Adipocyte (in vitro differentiated cells): ENCODE data around the gene AUTS2.
A peak's percentile ranks its signal among the peaks of the same experiment; 100 is the strongest.

ENCODE experiments used
- DNase-seq: peaks from one replicate; pipeline ENCODE4 v3.0.0-alpha.2; 2015; ENCODE audit warnings: low read depth
- H3K27me3 ChIP-seq: replicated peaks from 2 replicates; pipeline ENCODE4 v1.7.0; 2013; ENCODE audit warnings: mild to moderate bottlenecking, low read length, moderate library complexity; ENCODE audit not compliant: control insufficient read depth, insufficient read depth
- H3K36me3 ChIP-seq: 2 replicates; pipeline ENCODE4 v1.7.0; 2013; ENCODE audit warnings: low read length, mild to moderate bottlenecking, moderate library complexity; ENCODE audit not compliant: control insufficient read depth, insufficient read depth, severe bottlenecking
- H3K4me1 ChIP-seq: 2 replicates; pipeline ENCODE4 v1.7.0; 2013; ENCODE audit warnings: mild to moderate bottlenecking, low read length, moderate library complexity; ENCODE audit not compliant: control insufficient read depth, insufficient read depth
- H3K4me3 ChIP-seq: 2 replicates; pipeline ENCODE4 v1.7.0; 2013; ENCODE audit warnings: mild to moderate bottlenecking, low read length, moderate library complexity
- H3K9ac ChIP-seq: 2 replicates; pipeline ENCODE4 v1.7.0; 2013; ENCODE audit warnings: mild to moderate bottlenecking, low read length, moderate library complexity
- H3K9me3 ChIP-seq: 2 replicates; pipeline ENCODE4 v1.7.0; 2013; ENCODE audit warnings: mild to moderate bottlenecking, low read length, moderate library complexity; ENCODE audit not compliant: control insufficient read depth

Gene AUTS2

GRCh38 chr7:69753981-69754380 lies 155.7 kb downstream of the AUTS2 start:
- no peak overlapping the region for H3K4me3 ChIP-seq
- H3K4me1 ChIP-seq = peaks cover 20% of the 10 kb centered on the region
- H3K27me3 ChIP-seq = no peaks in the 10 kb centered on the region
- no peak for DNase-seq
- H3K36me3 ChIP-seq = no peaks in the 10 kb centered on the region
- no peak overlapping the region for H3K9ac ChIP-seq
- no peaks in the 10 kb centered on the region for H3K9me3 ChIP-seq

GRCh38 chr7:69754476-69754875 lies 156.2 kb downstream of the AUTS2 start:
- Histone ChIP-seq H3K27me3 (no peaks in the 10 kb centered on the region), H3K9ac (no peak overlapping the region), H3K36me3 (no peaks in the 10 kb centered on the region), H3K4me3 (no peak overlapping the region), H3K4me1 (peaks cover 15% of the 10 kb centered on the region), H3K9me3 (no peaks in the 10 kb centered on the region)
- no peak for DNase-seq

GRCh38 chr7:69756235-69756634 lies 158.0 kb downstream of the AUTS2 start:
- Histone ChIP-seq H3K4me3 (no peak overlapping the region), H3K9ac (no peak overlapping the region), H3K36me3 (no peaks in the 10 kb centered on the region), H3K4me1 (peaks cover 12% of the 10 kb centered on the region), H3K27me3 (no peaks in the 10 kb centered on the region), H3K9me3 (no peaks in the 10 kb centered on the region)
- DNase-seq = peak; percentile 75

- no peaks in the 10 kb centered on the region for H3K36me3 ChIP-seq
- no peaks in the 10 kb centered on the region for H3K9me3 ChIP-seq
- H3K4me1 ChIP-seq = peaks cover 12% of the 10 kb centered on the region
- no peak overlapping the region for H3K4me3 ChIP-seq
- no peak for DNase-seq
- no peak overlapping the region for H3K9ac ChIP-seq
- no peaks in the 10 kb centered on the region for H3K27me3 ChIP-seq
Measured at GRCh38 chr7:69757528-69757927, 159.3 kb downstream of the AUTS2 start.

- Histone ChIP-seq H3K9me3 (no peaks in the 10 kb centered on the region), H3K4me3 (no peak overlapping the region), H3K27me3 (no peaks in the 10 kb centered on the region), H3K4me1 (peaks cover 12% of the 10 kb centered on the region), H3K9ac (no peak overlapping the region), H3K36me3 (no peaks in the 10 kb centered on the region)
- DNase-seq = peak; percentile 61
Measured at GRCh38 chr7:69757981-69758430, 159.7 kb downstream of the AUTS2 start.

- peaks cover 12% of the 10 kb centered on the region for H3K4me1 ChIP-seq
- H3K4me3 ChIP-seq = no peak overlapping the region
- no peaks in the 10 kb centered on the region for H3K9me3 ChIP-seq
- DNase-seq = no peak
- H3K27me3 ChIP-seq = no peaks in the 10 kb centered on the region
- no peak overlapping the region for H3K9ac ChIP-seq
- H3K36me3 ChIP-seq = no peaks in the 10 kb centered on the region
Measured at GRCh38 chr7:69759373-69759772, 161.1 kb downstream of the AUTS2 start.

GRCh38 chr7:69761290-69761922 lies 163.1 kb downstream of the AUTS2 start:
- H3K27me3 ChIP-seq = no peaks in the 10 kb centered on the region
- no peak overlapping the region for H3K4me3 ChIP-seq
- no peaks in the 10 kb centered on the region for H3K36me3 ChIP-seq
- no peak for DNase-seq
- no peak overlapping the region for H3K9ac ChIP-seq
- peaks cover 12% of the 10 kb centered on the region for H3K4me1 ChIP-seq
- no peaks in the 10 kb centered on the region for H3K9me3 ChIP-seq

GRCh38 chr7:69762821-69763352 lies 164.6 kb downstream of the AUTS2 start:
- peaks cover 9% of the 10 kb centered on the region for H3K4me1 ChIP-seq
- H3K9me3 ChIP-seq = no peaks in the 10 kb centered on the region
- no peak for DNase-seq
- H3K27me3 ChIP-seq = no peaks in the 10 kb centered on the region
- no peak overlapping the region for H3K9ac ChIP-seq
- no peak overlapping the region for H3K4me3 ChIP-seq
- no peaks in the 10 kb centered on the region for H3K36me3 ChIP-seq

GRCh38 chr7:69763513-69763912 lies 165.2 kb downstream of the AUTS2 start:
- DNase-seq = no peak
- H3K9ac ChIP-seq = no peak overlapping the region
- peaks cover 3% of the 10 kb centered on the region for H3K4me1 ChIP-seq
- H3K9me3 ChIP-seq = no peaks in the 10 kb centered on the region
- H3K4me3 ChIP-seq = no peak overlapping the region
- H3K36me3 ChIP-seq = no peaks in the 10 kb centered on the region
- H3K27me3 ChIP-seq = no peaks in the 10 kb centered on the region

GRCh38 chr7:69764147-69764546 lies 165.9 kb downstream of the AUTS2 start:
- no peak overlapping the region for H3K4me3 ChIP-seq
- DNase-seq = no peak
- H3K9ac ChIP-seq = no peak overlapping the region
- no peaks in the 10 kb centered on the region for H3K27me3 ChIP-seq
- H3K4me1 ChIP-seq = peaks cover 5% of the 10 kb centered on the region
- no peaks in the 10 kb centered on the region for H3K36me3 ChIP-seq
- no peaks in the 10 kb centered on the region for H3K9me3 ChIP-seq

GRCh38 chr7:69764681-69765080 lies 166.4 kb downstream of the AUTS2 start:
- H3K9ac ChIP-seq = no peak overlapping the region
- H3K27me3 ChIP-seq = no peaks in the 10 kb centered on the region
- peaks cover 11% of the 10 kb centered on the region for H3K4me1 ChIP-seq
- no peak for DNase-seq
- H3K4me3 ChIP-seq = no peak overlapping the region
- no peaks in the 10 kb centered on the region for H3K9me3 ChIP-seq
- H3K36me3 ChIP-seq = no peaks in the 10 kb centered on the region

- peaks cover 11% of the 10 kb centered on the region for H3K4me1 ChIP-seq
- no peaks in the 10 kb centered on the region for H3K36me3 ChIP-seq
- no peak overlapping the region for H3K4me3 ChIP-seq
- no peak for DNase-seq
- no peak overlapping the region for H3K9ac ChIP-seq
- H3K9me3 ChIP-seq = no peaks in the 10 kb centered on the region
- H3K27me3 ChIP-seq = no peaks in the 10 kb centered on the region
Measured at GRCh38 chr7:69765879-69766278, 167.6 kb downstream of the AUTS2 start.
